Stimulated activated CD4-positive, alpha-beta T cell treated with anti-CD3 and anti-CD28 coated beads, Interleukin-12 subunit alpha, Interleukin-12 subunit beta, amount 100 ng/mL, for 4 hours (primary cell): Measurements from ENCODE around the gene IRAK2.
"Not testable (repeated sequence)": the region's sequence is repeated elsewhere in the genome, so short reads cannot be mapped to it uniquely, and the experiment has no call there.

ENCODE experiments used
- DNase-seq: peaks from one replicate; pipeline ENCODE4 v3.0.0-alpha.2; 2020

IRAK2 gene

GRCh38 chr3:10260211-10260701 lies 95.5 kb downstream of the IRAK2 start:
- no peak for DNase-seq

DNA sequence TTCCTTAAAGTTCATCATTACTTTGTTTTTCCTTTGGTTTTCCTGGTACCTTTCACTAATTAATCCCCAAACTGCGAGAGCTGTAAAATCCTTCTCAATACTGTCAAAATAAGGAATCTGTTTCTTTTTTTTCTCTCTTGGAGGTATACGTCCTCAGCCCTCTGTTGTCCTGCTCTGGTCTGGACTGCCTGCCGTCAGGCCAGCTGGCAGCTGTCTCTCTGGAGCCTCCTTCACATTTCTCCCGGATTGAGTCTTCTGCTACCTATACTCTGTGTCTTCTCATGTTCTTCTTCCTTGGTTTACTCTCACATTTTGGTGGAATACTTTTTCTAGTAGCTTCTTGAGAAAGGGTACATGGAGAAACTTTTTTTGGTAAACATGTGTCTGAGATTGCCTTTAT lies 97.3 kb downstream of the IRAK2 start:
- no peak for DNase-seq

DNA sequence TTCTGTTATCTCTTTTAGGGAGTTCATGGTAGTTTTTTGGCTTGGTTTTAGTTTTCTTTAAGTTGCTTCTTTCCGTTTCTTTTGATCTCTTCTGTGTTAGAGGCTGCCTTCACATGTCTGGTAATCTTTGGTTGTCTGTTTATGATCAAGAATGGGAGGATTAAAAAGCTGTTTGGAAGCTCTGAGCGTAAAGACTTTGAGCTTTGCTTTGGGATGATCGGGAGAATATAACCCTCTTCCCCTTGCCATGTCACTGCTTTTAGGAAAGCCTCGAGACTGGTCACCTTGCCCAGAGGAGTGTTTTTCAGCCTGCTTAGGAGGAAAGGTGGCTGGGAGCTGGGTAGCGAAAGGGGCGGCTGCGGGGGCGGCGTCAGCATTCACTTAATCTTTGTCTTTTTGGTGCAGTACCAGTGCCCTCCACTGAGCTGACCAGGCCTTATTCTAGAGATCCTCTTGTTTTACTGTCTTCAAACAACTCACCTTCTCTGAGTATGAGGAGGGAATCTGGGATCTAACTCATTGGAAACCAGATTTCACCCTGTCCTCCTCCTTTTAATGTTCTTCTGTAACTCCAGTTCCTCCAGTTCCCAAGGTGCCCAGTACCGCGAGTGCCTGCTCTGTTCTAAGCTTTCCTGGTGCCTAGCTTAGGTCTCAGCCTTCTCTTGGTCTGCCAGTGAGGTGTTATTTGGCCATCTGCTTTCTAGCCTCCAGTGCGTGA lies 99.1 kb downstream of the IRAK2 start:
- peak; percentile 65 for DNase-seq

DNA sequence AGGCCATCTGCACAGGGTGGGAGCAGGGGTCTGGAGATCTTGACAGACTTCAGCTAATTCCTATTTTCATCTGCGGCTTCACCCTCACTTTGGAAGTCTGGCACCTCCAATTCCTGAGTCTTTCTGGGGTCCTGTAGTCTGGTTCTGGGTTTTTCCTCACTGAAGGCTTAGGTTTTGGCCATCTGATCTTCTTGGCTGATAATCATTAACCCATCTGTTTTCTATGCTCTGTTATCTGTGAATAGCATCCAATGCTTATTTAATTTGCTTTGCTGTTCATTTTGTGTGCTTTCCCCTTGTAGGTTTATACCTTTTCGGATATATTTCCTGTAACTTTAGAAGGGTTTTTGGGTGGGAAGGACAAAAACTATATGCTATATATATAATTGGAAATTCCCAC lies 101.1 kb downstream of the IRAK2 start:
- no peak for DNase-seq

GRCh38 chr3:10266936-10267335 lies 102.2 kb downstream of the IRAK2 start:
- DNase-seq, result not testable (repeated sequence)

DNA sequence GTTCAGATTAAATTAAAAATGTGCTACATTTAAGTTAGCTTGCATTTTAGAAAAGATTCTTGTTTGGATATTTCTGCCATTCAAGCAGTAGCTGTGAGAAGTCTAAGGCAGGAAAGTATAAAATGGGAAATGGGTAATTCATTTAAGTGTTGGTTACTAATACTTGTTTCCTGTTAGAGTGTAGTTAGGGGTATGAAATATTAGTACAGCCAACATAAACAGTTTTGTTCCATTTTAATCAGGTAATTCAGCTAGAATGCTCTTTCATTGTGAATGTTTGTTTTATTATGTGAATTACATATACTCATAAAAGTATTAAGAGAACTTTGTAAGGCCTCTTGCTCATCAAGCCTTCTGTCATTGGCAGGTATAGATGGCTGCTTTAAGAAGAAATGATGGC lies 103.4 kb downstream of the IRAK2 start:
- no peak for DNase-seq

DNA sequence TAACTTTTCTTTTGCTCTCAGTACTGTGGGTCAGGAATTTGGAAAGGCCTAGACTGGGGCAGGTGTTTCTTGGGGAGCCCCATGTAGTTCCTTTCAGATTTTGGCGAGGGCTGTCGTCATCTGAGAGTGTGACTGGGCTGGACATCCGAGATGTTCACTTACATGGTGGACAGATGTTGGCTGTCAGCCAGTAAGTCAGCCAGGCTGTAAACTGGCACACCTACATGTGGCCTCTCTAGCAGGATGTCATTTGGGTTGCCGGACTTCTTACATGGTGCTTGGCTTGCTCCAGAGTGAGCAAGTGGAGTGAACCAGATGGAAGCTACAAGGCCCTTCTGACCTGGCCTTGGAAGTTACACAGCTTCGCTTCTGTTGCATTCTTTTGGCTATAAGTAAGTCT lies 104.2 kb downstream of the IRAK2 start:
- DNase-seq, result no peak

- DNase-seq, result no peak
Measured at GRCh38 chr3:10269443-10269842, 104.7 kb downstream of the IRAK2 start.

- not testable (repeated sequence) for DNase-seq
Measured at GRCh38 chr3:10272476-10272875, 107.8 kb downstream of the IRAK2 start.

DNA sequence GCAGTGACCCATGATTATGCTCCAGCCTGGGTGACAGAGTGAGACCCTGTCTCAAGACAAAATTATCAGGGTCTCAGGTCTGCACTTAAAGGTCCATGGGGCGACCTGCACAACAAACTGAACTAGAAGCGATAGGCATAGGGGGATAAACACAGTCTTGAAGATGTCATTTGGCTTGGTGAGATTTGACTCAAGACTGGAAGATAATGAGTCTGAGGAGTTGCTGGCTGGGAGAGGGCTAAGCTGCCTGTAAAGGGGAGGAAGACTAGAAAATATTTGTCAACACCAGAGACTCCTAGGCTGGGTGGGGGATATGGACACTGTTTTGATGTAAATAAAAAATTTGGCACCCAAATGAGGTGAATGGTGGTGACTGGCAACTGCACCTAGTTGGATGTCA lies 108.3 kb downstream of the IRAK2 start:
- DNase-seq, result no peak

- no peak for DNase-seq
Measured at GRCh38 chr3:10273702-10274305, 109.1 kb downstream of the IRAK2 start.

DNA sequence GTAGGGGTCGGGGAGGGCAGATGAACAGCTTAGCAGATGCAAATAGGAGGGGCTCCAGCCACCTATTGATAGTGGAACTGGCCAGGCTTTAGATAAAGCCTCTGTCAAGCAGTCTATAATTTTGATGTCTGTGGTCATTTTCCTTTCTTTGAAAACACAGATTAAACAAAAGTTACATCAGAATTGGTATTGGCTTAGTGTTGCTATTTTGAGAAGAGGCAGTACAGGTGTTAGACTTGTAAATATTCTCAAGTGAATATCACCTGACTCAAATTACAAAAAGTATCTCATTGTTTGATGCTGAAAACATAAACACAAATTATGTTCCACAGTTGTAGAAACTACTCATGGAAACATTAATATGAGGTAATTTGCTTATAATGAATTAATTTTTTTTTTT lies 109.9 kb downstream of the IRAK2 start:
- no peak for DNase-seq

GRCh38 chr3:10277115-10277625 lies 112.5 kb downstream of the IRAK2 start:
- no peak for DNase-seq

DNA sequence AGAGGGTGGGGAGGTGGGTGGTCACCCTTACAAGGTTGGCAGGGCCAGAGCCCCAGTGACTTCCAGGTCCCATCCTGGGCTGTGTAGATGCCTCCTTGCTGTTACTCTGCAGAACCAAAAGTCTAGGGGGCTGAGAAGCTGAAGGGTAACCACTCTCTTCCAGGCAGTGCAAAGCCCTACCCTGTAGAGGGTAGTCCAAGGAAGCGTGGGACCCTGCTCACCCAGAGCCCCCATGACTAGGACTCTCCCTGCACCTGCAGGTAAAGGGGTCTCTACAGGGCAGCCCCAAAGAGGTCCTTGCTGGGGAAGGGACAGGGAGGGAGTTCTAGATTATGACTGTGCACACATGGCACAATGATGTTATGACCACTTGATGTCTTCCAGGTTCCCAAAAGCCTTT lies 113.8 kb downstream of the IRAK2 start:
- no peak for DNase-seq

DNA sequence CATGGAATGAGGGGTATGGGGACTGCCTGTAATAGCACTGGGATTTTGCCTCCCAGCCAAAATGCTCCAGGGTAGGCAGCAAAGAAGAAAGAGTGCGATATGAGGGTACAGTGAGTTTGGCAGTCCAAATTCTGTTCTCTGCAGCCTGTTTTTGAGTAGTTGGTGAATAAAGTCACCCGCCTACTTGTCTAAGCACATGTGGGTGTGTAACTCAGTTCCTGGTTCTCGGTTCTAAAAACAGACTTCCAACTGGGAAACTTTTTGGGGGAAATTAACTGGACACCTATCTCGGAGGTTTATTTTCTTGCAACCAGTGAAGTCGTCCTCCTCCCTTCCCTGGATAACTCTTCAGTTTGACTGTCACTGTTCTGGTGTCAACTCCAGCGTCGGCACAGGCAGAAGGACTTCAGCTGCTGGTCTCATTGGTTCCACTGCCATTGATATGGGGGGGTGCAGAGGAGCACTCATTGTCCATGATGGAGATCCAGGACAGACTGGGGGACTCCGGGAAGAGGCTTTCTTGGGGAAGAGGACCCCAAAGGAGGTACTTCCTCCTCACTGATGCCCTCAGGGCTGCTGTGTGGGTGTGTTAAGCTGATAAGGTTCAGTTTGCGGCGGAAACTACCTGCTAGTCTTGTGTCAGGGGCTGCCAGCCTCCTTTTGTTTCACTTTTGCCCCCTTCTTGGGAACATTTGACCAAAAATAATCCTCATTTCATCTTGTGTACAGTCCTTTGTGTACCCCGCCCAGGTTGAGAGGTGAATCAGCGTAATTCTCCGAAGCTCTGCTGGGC lies 114.9 kb downstream of the IRAK2 start:
- no peak for DNase-seq

GRCh38 chr3:10280177-10280529 lies 115.4 kb downstream of the IRAK2 start:
- no peak for DNase-seq

GRCh38 chr3:10280571-10280970 lies 115.9 kb downstream of the IRAK2 start:
- DNase-seq, result no peak

- no peak for DNase-seq
Measured at GRCh38 chr3:10281951-10282350, 117.2 kb downstream of the IRAK2 start.

DNA sequence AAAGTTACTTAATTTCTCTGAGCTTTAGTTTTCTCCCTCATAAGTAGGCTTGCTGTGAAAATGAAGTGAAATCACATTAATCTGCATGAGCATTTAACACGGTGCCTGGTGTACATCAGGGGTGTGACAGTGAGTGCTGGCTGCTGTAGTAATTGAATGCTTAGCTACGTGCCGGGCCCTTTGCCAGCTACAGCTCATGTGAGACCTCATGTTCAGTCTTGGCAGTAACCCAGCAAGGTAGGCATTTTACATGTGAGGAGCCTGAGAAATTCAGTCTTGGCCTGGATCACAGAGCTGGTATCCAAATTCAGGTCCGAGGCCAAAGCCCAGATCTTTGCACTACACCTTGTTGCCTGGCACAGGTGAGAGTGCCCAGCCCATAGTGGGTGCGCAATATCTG lies 118.9 kb downstream of the IRAK2 start:
- DNase-seq, result no peak

GRCh38 chr3:10284496-10284895 lies 119.8 kb downstream of the IRAK2 start:
- DNase-seq, result peak; percentile 17

GRCh38 chr3:10285272-10286132 lies 120.8 kb downstream of the IRAK2 start:
- no peak for DNase-seq

DNA sequence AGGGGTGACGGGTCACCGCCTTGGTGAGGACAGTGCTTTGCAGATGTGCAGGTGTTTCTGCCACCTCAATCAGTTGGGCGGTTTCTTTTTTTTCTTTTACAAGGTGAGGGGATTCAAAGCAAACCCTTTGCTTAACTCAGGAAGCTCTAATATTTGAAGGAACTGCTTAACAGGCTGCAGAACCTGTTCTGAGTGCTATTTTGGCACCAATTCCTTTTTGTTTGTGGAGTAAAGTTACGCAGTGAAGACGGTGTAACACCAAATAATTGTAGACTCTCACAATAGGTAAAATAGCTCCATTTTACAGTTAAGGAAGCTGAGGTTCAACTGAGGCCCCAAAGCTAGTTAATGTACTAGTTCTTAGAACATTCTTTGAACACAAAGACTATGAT lies 121.4 kb downstream of the IRAK2 start:
- no peak for DNase-seq
